HepG2 (cell line): ENCODE data around the gene IL17F. TPM values are rescaled to one million over a fixed set of nuclear protein-coding genes. Genes with fewer than 3 reads are reported as not detected.

ENCODE experiments used
- ARID3A ChIP-seq: IDR thresholded peaks from 2 replicates; pipeline ENCODE4 v1.6.1; 2012; ENCODE audit warnings: low read depth, low read length, improper control_type of control experiment
- ATRX ChIP-seq: sonication (generic); formaldehyde crosslinking; IDR thresholded peaks from 2 replicates; pipeline ENCODE4 v1.4.0; 2020; ENCODE audit warnings: missing genetic modification reagents, borderline replicate concordance
- FOXK1 ChIP-seq: sonication (generic); formaldehyde crosslinking; IDR thresholded peaks from 2 replicates; pipeline ENCODE4 v1.4.0; 2020; ENCODE audit warnings: low read depth, missing genetic modification reagents, borderline replicate concordance
- FOXP4 ChIP-seq: sonication (generic); formaldehyde crosslinking; IDR thresholded peaks from 2 replicates; pipeline ENCODE4 v1.4.0; 2020; ENCODE audit warnings: missing genetic modification reagents
- GATAD1 ChIP-seq: IDR thresholded peaks from 2 replicates; pipeline ENCODE4 v1.6.1; 2016; ENCODE audit warnings: missing genetic modification reagents, missing compliant biosample characterization
- IRF2 ChIP-seq: IDR thresholded peaks from 2 replicates; pipeline ENCODE4 v1.6.1; 2018; ENCODE audit warnings: missing genetic modification reagents, missing compliant biosample characterization
- ISX ChIP-seq: sonication (generic); formaldehyde crosslinking; conservative IDR thresholded peaks from 2 replicates; pipeline ENCODE4 v1.5.0; 2020; ENCODE audit warnings: missing genetic modification reagents
- MIER3 ChIP-seq: IDR thresholded peaks from 2 replicates; pipeline ENCODE4 v1.6.1; 2016; ENCODE audit warnings: missing compliant biosample characterization, borderline replicate concordance
- RXRB ChIP-seq: IDR thresholded peaks from 2 replicates; pipeline ENCODE4 v1.6.1; 2016; ENCODE audit warnings: borderline replicate concordance, missing genetic modification reagents, missing compliant biosample characterization
- TBP ChIP-seq: sonication (generic); formaldehyde crosslinking; IDR thresholded peaks from 2 replicates; pipeline ENCODE4 v1.5.0; 2020; ENCODE audit warnings: missing genetic modification reagents
- THAP9 ChIP-seq: sonication (generic); formaldehyde crosslinking; IDR thresholded peaks from 2 replicates; pipeline ENCODE4; 2020; ENCODE audit warnings: missing genetic modification reagents, mild to moderate bottlenecking, borderline replicate concordance
- U2AF1 ChIP-seq: fragments of 200-400 bp; formaldehyde crosslinking; optimal IDR thresholded peaks from 2 replicates; pipeline ENCODE3; 2017; ENCODE audit warnings: mild to moderate bottlenecking, low read depth, low read length
- ZBTB1 ChIP-seq: sonication (generic); formaldehyde crosslinking; IDR thresholded peaks from 2 replicates; pipeline ENCODE4 v1.4.0; 2020; ENCODE audit warnings: missing genetic modification reagents, borderline replicate concordance
- ZFP1 ChIP-seq: IDR thresholded peaks from 2 replicates; pipeline ENCODE4 v1.6.1; 2016
- ZFP62 ChIP-seq: sonication (generic); formaldehyde crosslinking; IDR thresholded peaks from 2 replicates; pipeline ENCODE4 v1.4.0; 2020; ENCODE audit warnings: missing genetic modification reagents
- ZNF101 ChIP-seq: sonication (generic); formaldehyde crosslinking; IDR thresholded peaks from 2 replicates; pipeline ENCODE4 v1.4.0; 2020; ENCODE audit warnings: mild to moderate bottlenecking, low read depth, missing genetic modification reagents, borderline replicate concordance
- ZNF160 ChIP-seq: sonication (generic); formaldehyde crosslinking; IDR thresholded peaks from 2 replicates; pipeline ENCODE4 v1.8.0; 2022; ENCODE audit warnings: mild to moderate bottlenecking, inconsistent platforms, missing genetic modification reagents
- ZNF33A ChIP-seq: sonication (generic); formaldehyde crosslinking; IDR thresholded peaks from 2 replicates; pipeline ENCODE4 v1.5.1; 2020; ENCODE audit warnings: missing genetic modification reagents, mild to moderate bottlenecking, moderate library complexity, borderline replicate concordance
- ZNF710 ChIP-seq: sonication (generic); formaldehyde crosslinking; IDR thresholded peaks from 2 replicates; pipeline ENCODE4 v1.5.0; 2020; ENCODE audit warnings: mild to moderate bottlenecking, missing genetic modification reagents, borderline replicate concordance
- ZNF713 ChIP-seq: sonication (generic); formaldehyde crosslinking; IDR thresholded peaks from 2 replicates; pipeline ENCODE4 v1.4.0; 2020; ENCODE audit warnings: mild to moderate bottlenecking, missing genetic modification reagents
- ZNF772 ChIP-seq: sonication (generic); formaldehyde crosslinking; IDR thresholded peaks from 2 replicates; pipeline ENCODE4 v1.5.0; 2020; ENCODE audit warnings: mild to moderate bottlenecking, missing genetic modification reagents
- ZSCAN9 ChIP-seq: IDR thresholded peaks from 2 replicates; pipeline ENCODE4 v1.6.1; 2016; ENCODE audit warnings: borderline replicate concordance
- polyA plus RNA-seq, 8 experiments: library from polyadenylated mRNA; depleted of rRNA in 3 of 8; stranded (reverse) in 7 of 8; unstranded in 1 of 8; fragments of >200 nt; fragmentation: Illumina TruSeq in 4 of 8; extraction: Trizol in 4 of 8; gene quantifications; 2 replicates each; pipeline versions ENCODE4 v1.2.1 to v1.2.3, GENCODE V29; 2011 to 2016; ENCODE audit warnings: low read depth in 4 of 8, missing spikeins in 1 of 8, mixed read lengths in 1 of 8; ENCODE audit not compliant: insufficient read depth in 1 of 8
- total RNA-seq, 5 experiments: library from RNA; depleted of rRNA; stranded (reverse); fragments of >200 nt; fragmentation: Illumina TruSeq; extraction: Trizol; gene quantifications; 2 replicates each; pipeline ENCODE4 v1.2.3, GENCODE V29; 2016; ENCODE audit warnings: low read depth in 1 of 5

The IL17F gene
- total and polyA plus RNA-seq, 2 of the 13 experiments (the other 11 are each of a cell fraction or from before 2014, with no cell fraction given), result not detected

GRCh38 chr6:52249078-52249477 lies 4.8 kb upstream of the IL17F start (continued):
- TF ChIP-seq ZNF713 (CRISPR knock-in tag) (no peak), MIER3 (CRISPR knock-in tag) (no peak), ZFP62 (CRISPR knock-in tag) (no peak), ISX (CRISPR knock-in tag) (no peak), ZSCAN9 (peak; percentile 52; the same call in 1 of the 2 replicates), FOXK1 (CRISPR knock-in tag) (0 out of 2 replicates have a peak, but pooled peaks have one; percentile 48), THAP9 (CRISPR knock-in tag) (no peak), GATAD1 (CRISPR knock-in tag) (no peak), ZBTB1 (CRISPR knock-in tag) (no peak), ZNF160 (no peak), ATRX (CRISPR knock-in tag) (no peak), ZNF101 (no peak), TBP (CRISPR knock-in tag) (no peak), ARID3A (no peak), U2AF1 (no peak), ZNF710 (CRISPR knock-in tag) (0 out of 2 replicates have a peak, but pooled peaks have one; percentile 58), RXRB (CRISPR knock-in tag) (peak; percentile 78), IRF2 (no peak), FOXP4 (peak; percentile 45; the same call in 1 of the 2 replicates), ZFP1 (CRISPR knock-in tag) (0 out of 2 replicates have a peak, but pooled peaks have one; percentile 24), ZNF33A (CRISPR knock-in tag) (no peak), ZNF772 (CRISPR knock-in tag) (no peak)
